Panc1 (cell line): ENCODE measurements around the gene ZNF124.

Experiments
- CTCF ChIP-seq: fragments of 450-650 bp; IDR thresholded peaks from 2 replicates; pipeline ENCODE4 v1.5.1; 2017; ENCODE audit warnings: mild to moderate bottlenecking
- REST ChIP-seq, 2 experiments: IDR thresholded peaks; 2 replicates each; pipeline ENCODE4 v1.6.1; 2011 to 2012; ENCODE audit warnings: low read depth in 2 of 2, control low read depth in 1 of 2, low read length in 1 of 2, mild to moderate bottlenecking in 1 of 2, moderate library complexity in 1 of 2; ENCODE audit not compliant: insufficient read depth in 1 of 2

- TF ChIP-seq CTCF (no peak), REST (IDR thresholded peaks at IDR 0.05; ENCODE audit: insufficient read depth in 1 of 2, low read depth in 2 of 2, low read length in 1 of 2) (no peak)
Observed at GRCh38 chr1:247182994-247183393, 11.2 kb upstream of the ZNF124 start.
